Measurements from ENCODE around the gene INSL3.
"Not testable (repeated sequence)": the region's sequence is repeated elsewhere in the genome, so short reads cannot be mapped to it uniquely, and the experiment has no call there.

INSL3 gene

GRCh38 chr19:17794731-17795494, 26.4 kb downstream of the INSL3 start, which contains the start of gene B3GNT3:
B3GNT3 (plus strand) TSS chr19:17795138; CDS start chr19:17807808, 12,670 bp downstream.
- DNase-seq (ENCODE audit: insufficient read length, low spot score) = no peak
- FAIRE-seq = no peak
- no peak for TF ChIP-seq POLR2A (IDR thresholded peaks at IDR 0.05; ENCODE audit: low read depth, low read length)

- FAIRE-seq (no peak), DNase-seq (ENCODE audit: insufficient read length, low spot score) (no peak)
- no peak for TF ChIP-seq POLR2A (IDR thresholded peaks at IDR 0.05; ENCODE audit: low read depth, low read length)
Measured at GRCh38 chr19:17794412-17794730, 26.9 kb downstream of the INSL3 start.

DNA sequence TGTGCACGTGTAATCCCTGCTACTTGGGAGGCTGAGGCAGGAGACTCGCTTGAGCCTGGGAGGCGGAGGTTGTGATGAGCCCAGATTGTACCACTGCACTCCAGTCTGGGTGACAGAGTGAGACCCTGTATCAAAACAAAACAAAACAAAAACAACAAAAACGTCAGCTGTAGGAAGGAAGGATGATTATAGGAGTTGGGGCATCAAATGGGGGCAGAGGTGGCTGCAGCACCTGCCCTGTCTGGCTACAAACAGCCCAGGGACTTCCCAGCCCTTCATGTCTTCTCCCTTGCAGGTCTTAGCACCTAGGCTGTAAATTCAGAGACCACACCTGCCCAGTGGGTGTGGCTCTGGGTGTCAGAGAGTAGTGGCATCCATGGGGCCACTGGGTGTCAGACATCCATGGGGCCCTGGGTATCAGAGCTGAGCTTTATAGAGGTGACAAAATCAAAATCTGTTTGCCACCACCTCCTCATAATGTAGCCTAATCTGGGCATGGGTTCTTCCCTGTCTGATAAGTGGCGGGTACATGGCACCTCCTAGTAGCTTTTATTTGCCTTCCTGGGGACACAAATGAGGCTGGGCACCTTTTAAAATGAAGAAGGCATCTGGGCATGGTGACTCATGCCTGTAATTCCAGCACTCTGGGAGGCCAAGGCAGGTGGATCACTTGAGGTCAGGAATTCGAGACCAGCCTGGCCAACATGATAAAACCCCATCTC, 31.1 kb downstream of the INSL3 start:
- FAIRE-seq = no peak
- DNase-seq (ENCODE audit: insufficient read length, low spot score) = no peak
- TF ChIP-seq POLR2A (IDR thresholded peaks at IDR 0.05; ENCODE audit: low read depth, low read length) = no peak

GRCh38 chr19:17788632-17789031, 32.7 kb downstream of the INSL3 start:
- no peak for FAIRE-seq

DNA sequence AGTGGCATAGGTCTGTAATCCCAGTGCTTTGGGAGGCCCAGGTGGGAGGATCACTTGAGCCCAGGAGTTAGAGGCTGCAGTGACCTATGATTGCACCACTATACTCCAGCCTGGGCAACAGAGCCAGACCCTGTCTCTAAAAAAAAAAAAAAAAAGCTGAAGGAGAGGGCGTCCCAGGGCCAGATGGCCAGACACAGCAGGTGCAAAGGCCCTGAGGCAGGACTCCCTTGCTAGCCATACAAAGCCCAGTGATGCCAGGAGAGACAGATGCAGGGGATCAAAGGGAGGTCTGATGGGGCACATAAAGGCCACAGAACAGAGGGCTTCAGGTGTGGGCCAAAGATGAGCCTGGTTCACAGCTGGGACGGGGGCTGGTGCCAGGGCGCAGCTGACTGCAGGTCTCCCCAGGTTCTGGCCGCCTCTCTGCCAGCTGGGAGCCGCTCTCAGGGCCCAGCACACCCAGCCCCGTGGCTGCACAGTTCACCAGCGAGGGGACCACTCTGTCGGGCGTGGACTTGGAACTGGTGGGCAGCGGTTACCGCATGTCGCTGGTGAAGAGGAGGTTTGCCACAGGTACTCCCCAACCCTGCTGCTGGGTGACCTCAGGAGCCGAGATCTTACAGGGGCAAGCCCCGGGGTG, 33.9 kb downstream of the INSL3 start:
- DNase-seq (ENCODE audit: insufficient read length, low spot score) (no peak), FAIRE-seq (no peak)
- TF ChIP-seq POLR2A (IDR thresholded peaks at IDR 0.05; ENCODE audit: low read depth, low read length) = no peak

More at GRCh38 chr19:17788632-17789031, 32.7 kb downstream of the INSL3 start:
- no peak for TF ChIP-seq POLR2A (IDR thresholded peaks at IDR 0.05; ENCODE audit: low read depth, low read length)
- DNase-seq (ENCODE audit: insufficient read length, low spot score) = no peak

DNA sequence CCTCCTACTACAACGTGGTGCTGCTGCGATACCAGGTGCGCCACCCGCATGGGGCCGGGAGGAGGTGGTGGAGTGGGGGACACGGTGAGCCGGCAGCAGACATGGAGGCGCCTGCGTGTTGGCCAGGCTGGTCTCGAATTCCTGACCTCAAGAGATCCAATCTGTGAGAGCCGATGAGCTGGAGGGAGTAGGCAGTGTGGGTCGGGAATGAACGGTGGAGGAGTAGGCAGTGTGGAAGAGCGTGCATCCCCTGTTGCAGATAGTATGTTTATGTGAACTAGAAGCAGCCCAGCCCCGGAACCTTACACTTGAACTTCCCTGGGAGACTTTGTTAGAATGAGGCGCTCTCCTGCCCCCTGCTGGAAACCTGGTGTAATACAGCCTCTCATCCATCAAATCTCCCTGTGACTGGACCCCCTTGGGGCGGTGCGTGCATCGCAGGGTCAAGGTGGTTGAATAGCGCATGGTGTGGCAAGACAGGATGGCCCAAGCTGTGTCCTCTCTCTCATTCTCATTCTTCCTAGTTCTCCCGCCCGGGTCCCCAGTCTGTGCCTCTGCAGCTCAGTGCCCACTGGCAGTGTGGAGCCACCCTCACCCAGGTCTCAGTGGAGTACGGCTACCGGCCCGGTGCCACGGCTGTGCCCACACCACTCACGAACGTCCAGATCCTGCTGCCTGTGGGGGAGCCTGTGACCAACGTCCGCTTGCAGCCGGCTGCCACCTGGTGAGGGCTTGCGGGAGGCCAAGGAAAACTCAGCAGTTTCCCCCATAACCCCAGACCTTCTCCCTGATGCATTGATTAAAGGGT, 36.9 kb downstream of the INSL3 start:
- DNase-seq (ENCODE audit: insufficient read length, low spot score) = peak; percentile 76
- TF ChIP-seq POLR2A (IDR thresholded peaks at IDR 0.05; ENCODE audit: low read depth, low read length) = no peak

DNA sequence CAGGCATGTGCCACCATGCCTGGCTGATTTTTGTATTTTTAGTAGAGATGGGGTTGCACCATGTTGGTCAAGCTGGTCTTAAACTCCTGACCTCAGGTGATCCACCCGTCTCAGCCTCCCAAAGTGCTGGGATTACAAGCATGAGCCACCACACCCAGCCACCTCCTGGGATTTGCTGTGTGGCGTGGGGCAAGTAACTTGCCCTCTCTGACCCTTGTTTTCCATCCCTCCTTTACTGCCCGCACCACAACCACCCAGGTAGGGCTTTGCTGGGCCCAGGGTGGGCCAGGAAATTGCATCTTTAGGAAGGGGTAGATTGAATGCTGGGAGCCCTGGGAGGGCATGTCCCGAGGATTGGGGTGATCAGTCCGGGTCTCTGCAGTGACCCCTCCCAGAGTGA, 37.6 kb downstream of the INSL3 start:
- FAIRE-seq; DNase-seq (ENCODE audit: insufficient read length, low spot score): not testable (repeated sequence)

More for the DNA sequence above, 36.9 kb downstream of the INSL3 start:
- no peak for FAIRE-seq

DNA sequence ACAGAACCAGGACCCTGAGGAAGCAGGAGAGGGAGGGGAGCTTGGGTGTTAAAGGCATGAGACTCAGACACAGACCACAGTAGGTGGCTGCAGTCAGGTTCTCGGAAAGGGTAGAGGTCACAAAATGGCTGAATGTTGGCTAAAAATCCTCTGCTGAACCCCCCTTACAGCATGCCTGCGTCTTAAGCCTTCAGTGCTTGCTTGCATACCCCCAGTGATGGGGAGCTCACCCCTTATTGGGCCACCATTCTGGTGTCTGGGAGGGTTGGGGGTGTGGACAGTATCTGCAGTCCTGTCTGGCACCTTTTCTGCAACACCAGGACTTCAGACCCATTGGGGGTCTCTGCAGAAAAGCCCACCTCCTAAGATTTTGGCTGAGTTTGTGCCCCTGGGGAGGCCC, 40.5 kb downstream of the INSL3 start:
- no peak for FAIRE-seq
- DNase-seq (ENCODE audit: insufficient read length, low spot score) = no peak
- TF ChIP-seq POLR2A (IDR thresholded peaks at IDR 0.05; ENCODE audit: low read depth, low read length) = no peak

GRCh38 chr19:17778968-17779929, 42.1 kb downstream of the INSL3 start:
- TF ChIP-seq POLR2A (IDR thresholded peaks at IDR 0.05; ENCODE audit: low read depth, low read length) = no peak
- no peak for FAIRE-seq
- no peak for DNase-seq (ENCODE audit: insufficient read length, low spot score)

- DNase-seq (ENCODE audit: insufficient read length, low spot score) (peak; percentile 75), FAIRE-seq (peak; percentile 48)
- no peak for TF ChIP-seq POLR2A (IDR thresholded peaks at IDR 0.05; ENCODE audit: low read depth, low read length)
Measured at GRCh38 chr19:17778251-17778967, 42.9 kb downstream of the INSL3 start.

- not testable (repeated sequence) for FAIRE-seq; DNase-seq (ENCODE audit: insufficient read length, low spot score)
Measured at GRCh38 chr19:17777840-17778239, 43.5 kb downstream of the INSL3 start.

Measured in H54 (cell line).